NCI-H2227 treated with DMSO at 0.1 percent for 48 hours (cell line): ENCODE measurements around the gene EYA4.

Experiments used
- DNase-seq: peaks from one replicate; lab custom pipeline; 2025; lab: John Stamatoyannopoulos, UW

Gene EYA4

DNA sequence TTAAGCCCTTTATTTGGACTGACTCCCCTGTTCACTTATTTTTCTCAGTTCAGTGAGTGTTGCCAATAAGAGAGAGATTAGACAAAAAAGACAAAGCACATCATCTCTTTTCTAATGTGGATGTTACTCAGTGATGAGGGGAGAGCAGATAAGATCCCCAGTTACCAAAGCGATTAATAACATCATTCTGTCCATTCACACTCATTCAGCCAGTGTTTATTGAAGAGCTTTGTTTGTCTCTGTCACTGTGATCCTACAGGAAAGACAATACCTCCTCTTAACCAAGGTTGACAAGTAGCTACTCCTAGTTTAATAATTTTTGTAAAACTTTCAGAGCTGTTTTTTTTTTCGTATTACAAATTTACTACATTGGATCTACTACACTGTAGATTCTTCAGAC lies 163.0 kb downstream of the EYA4 start:
- DNase-seq: no peak

DNA sequence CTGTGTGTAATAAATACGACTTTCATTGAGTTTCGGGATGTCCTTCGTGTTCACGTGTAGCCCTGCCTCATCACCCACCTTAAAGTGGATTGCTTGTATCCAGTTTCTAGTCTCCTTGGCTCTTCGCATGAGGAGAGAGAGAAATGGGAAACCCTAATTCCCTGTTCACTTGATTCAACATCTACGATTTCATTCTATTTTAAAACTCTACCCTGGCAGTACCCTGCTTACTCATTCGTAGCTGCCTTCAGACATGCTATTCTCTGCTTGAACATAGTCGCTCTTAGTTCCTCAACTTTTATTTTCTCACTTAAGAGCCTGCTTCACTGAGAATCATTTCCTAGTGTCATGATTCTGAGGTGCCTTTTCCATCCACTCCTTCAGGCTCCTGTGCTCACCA lies 163.6 kb downstream of the EYA4 start:
- no peak for DNase-seq

DNA sequence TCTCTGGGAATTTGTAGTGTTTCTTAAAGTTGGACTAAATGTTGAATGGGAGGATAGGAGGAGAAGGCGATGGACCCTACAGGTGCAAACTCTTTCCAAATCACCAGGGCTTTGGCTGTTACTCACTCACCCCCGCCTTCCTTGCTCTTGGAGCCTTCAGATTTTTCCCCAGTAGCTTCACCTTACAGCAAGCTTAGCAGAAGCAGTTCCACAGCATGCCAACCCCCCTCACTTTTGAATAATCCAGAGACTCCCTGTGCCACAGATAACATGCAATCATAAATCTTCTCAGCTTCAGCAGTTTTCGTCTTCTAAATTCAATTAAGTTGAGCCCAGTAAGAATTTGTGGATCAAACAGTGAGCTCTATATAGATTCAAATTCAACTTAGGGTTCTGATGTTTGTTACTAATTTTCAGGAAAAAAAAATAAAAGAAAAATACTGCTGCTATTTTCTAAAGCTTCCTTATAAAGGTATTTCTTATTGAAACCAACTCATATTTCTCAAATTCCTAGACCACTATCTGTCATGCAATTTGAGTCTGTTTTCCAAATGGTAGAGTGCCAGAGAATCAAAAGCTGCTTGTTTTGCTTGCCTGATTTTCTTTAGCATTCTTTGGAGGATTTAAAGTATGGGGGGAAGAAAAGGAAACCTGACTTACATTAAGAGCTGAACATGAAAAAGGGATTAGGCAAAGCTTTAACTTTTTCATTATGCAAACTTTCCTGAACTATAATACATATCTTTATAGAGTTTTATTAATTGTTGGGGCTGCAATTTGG lies 166.4 kb downstream of the EYA4 start:
- DNase-seq: no peak

DNA sequence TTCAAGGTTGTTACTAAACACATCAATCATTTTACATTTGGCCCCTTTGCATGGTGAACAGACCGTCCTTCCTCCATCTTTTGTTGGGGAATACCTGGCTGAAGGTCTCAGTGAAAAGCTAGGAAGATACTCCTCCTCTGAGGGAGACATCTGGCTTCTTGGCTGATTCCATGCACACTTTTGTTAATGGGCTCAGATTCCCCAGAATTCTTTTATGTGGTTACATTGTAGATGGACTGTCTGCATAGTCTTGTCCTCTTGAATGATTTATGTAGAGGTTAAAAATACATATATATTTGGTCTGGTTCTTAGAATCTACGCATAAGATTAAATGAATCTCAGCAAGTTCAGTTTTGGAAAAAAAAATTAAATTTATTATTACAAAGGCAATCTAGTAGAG lies 167.0 kb downstream of the EYA4 start:
- no peak for DNase-seq

DNA sequence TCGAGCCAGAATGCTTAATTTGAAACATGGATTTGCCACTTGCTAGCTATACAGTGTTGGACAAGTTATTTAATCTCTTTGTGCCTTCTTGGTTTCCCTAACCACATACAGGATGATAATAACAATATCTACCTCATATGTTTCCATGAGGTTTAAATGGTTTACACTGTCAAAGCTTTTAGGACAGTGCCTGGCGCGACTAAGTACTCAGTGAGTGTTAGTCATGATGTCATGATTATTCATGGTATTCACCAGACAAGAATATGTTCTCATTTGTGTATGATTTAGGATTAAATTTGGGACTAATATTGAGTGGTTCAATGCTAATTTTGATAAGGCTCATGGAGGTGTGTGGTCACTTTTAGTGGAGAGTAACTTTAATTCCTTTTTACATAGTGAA lies 167.4 kb downstream of the EYA4 start:
- no peak for DNase-seq

DNA sequence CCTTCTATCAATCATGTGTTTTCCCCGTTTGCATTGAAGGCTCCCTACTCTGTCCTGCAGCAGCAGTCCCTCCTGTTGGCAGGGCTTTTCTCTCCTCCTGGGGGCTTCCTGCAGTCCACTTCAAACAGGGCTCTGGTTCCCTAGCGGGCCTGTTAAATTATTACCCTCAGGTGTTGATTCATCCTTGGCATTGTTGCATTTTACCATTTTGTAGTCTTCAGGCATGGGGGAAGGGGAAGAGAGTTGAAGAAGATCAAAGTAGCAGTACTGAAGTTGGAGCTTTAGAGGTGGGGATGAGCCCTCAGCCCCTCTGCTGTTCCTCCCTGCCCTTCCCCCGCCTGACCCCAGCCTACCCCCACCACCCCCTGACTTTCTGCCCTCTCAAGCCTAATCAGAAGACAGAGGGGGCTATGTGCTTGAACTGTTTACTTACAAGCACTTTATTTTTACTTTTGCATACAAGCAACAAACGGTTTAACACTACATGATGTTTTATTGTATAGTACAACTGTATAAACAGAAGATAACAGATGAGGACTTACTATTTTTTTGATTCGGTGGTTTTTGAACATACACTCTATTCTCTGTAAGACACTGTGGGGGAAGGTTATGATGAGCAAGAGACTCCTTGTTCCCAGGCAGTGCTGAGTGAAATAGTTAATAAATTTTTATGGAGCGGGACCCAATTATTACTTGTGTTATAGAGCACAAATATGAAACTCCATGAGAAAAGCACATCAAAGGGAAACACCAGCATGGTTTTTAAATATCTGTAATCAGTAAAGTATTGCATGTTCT lies 169.7 kb downstream of the EYA4 start:
- no peak for DNase-seq

DNA sequence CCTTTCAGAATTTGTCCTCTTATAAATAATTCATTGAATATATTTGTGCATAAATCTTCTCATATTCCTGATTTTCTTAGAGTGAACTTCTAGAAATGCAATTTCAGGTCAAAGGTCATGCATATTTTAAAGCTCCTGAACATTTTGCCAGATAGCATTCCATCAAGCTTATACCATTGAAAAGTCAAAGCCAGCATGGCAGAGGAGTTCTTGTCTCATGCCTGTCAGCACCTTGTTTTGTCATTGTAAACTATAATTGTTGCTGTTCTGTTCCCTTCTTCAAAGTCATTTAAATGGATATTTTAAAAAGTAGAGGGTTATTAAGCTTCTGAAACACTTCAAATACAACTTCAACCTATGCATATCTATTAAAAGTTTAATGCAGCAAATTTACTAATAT lies 170.6 kb downstream of the EYA4 start:
- no peak for DNase-seq

DNA sequence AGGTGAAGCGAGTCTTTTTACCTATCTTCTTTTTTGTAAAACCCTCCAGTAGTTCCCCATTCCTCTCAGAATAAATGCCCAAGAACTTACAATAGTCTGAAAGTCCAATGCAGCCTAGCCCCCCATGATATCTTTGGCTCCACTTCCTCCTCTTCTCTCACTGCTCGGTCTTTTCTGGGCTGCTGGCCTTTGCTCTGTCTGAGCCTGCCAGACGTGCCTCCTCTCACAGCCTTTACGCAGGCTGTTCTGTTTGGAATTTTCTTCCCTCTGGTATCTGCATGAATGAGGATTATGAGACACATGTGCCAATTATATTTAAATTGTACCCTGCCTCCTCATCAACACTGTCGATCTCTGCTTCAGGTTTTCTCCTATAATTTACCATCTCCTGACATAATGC lies 174.1 kb downstream of the EYA4 start:
- no peak for DNase-seq

DNA sequence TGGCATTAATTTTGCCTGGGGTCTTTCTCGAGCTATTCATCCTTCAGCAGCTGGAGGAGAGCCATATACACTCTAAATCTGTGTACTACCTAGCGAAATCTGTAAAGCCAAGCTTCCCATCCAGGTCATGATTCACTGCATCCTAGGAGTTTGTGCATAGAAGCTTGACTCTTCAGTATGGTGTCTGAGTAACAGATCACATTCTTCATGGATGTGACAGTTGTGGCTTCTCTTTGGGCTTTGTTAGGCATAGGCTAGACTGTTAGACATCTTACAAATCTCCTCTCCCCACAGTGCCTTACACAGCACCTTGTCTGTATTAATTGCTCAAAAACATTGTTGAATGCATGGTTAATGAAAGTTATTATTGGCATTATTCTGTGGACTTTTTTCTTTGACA lies 177.0 kb downstream of the EYA4 start:
- DNase-seq: no peak

DNA sequence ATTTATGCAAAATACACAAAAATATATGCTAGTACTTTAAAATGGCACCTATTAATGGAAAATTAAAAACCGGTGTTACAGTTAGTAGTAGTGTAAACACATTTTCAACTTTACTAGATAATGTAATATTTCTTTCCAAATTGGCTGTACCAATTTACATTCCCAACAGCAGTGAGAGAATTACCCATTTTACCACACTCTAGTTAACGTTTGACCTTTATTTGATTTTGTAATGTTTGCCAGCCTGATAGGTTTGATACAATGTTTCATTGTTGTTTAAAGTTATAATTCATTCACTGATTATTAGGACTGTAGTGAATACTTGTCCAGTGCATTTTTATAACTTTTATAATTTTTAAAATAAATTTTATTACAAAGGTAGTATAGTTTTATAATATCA lies 182.1 kb downstream of the EYA4 start:
- DNase-seq: no peak

DNA sequence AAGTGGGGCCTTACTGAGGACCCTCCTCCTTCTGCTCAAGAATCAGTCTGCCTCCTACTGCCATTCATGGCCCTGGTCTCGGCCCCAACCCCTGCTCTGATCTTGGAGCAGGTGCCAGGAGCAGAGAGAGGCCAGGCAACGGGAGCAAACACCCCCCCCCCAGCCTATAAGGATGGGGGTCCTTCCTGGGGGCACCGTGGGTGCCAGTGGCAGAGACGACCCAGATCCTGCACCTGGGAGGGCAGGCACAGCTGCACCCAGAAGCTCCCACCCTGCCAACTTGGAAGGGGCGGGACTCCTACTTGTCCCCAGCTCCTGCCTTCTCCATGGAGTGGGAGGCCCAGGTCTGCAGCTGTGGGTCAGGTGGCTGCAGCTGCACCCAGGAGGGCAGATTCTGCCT lies 183.2 kb downstream of the EYA4 start:
- no peak for DNase-seq

DNA sequence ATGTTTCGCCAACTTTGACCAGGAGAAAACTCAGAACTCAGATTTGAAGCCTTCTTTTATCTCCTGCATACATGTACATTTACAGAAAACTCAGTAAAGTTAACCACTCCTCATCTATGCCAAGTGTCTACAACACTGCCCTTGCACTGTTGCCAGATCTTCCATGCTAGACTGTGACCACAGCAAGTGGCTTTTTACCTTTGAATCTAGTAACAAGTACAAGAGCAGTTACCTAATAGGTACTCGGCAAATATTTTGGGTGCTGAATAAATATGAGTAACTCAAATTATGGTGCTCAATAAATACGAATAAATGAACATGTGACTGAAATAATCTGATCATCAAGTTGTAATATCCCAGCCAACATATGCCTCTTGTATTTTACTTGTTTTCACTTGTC lies 184.9 kb downstream of the EYA4 start:
- no peak for DNase-seq

DNA sequence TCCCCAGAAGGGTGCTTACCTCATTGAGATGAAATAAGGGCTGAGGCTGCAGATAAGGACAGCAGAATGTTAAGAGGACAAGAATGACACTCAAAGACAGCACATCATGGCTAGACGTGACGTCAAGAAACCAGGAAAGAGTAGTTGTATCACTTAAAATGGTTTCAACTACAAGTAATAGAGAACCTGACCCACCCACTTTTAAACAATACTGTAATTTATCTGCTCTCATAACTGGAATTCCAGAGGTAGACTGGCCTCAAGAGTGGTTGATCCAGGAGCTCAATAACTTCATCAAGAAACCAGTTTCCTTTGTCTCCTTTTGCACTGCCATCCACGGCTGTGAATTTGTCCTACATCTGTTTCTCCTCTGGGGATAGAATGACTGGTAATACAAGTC lies 187.1 kb downstream of the EYA4 start:
- no peak for DNase-seq

DNA sequence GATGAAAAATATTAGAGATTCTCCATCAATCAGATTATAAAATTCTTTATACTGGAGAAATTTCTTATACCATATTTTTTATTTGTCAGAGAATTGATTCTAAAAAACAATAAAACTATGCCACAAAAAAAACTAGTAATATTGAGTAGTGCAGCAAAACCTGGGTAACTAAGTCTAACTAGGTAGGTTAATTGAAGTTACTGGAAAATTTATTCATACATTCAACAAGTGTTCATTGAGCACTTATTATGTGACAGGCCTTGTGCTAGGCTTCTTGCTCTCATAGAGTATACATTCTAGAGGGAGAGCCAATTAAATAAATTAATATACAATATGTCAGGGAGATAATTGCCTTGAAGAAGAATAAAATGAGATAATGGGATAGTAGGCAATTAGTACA lies 189.4 kb downstream of the EYA4 start:
- DNase-seq: no peak

DNA sequence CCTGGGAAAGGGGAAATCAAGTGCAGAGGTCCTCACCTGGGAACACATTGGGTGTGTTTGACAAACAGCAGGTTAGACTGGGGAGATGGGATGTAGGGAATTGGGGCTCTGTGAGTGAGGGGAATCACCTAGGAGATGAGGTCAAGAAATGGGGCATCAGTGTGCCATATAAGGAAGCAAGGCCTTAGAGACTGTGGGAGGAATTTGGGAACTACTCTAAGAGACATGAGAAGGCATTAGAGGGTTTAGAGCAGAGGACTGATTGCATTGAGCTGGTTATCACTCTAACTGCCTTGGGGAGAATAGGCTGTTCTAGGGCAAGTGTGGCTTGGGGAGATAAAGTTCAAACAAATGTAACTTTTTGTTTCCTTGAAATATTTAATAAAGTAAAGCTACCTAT lies 189.9 kb downstream of the EYA4 start:
- no peak for DNase-seq

DNA sequence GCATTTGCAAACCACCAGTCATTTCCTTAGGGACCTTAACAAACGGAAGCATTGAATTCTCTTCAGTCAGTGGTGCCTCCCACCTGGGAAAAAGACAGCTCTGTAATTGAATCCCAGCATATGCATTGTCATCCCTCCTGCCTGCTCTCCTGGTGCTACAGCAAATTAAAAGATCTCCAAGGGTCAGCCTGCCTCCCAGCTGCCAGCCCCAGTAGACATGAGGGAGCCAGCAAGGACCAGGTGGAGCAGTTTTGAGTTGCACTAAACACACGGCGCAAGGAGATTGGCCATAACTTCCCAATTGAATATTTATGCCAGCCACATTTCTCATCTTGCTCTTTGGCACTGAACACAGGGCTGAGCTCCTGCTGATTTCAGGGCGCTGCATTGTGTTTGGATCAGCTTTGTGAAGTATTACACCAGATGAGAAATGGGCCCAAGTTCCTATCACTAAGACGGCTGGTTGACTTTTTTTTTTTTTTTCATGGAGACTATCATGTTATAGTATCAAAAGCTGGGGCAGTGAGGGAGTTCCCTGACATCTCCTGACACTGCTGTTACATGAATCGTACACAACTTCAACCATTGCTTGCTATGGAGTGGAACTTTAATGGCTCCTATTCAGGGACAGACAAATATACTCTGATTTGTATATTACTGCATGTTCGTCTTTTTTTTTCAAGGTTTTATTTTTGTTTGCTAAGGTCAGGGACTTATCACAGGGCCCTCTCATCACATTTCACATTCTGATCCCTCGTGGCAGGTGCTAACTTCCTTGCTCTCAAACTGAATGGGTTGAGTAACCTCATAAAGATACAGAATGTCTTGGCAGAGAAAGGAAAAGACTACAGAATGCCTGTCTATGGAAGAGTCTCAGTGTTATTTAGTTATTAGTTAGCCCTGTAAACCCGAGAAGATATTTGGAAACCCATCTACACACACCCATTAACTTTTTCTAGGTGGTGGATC lies 191.1 kb downstream of the EYA4 start:
- no peak for DNase-seq

DNA sequence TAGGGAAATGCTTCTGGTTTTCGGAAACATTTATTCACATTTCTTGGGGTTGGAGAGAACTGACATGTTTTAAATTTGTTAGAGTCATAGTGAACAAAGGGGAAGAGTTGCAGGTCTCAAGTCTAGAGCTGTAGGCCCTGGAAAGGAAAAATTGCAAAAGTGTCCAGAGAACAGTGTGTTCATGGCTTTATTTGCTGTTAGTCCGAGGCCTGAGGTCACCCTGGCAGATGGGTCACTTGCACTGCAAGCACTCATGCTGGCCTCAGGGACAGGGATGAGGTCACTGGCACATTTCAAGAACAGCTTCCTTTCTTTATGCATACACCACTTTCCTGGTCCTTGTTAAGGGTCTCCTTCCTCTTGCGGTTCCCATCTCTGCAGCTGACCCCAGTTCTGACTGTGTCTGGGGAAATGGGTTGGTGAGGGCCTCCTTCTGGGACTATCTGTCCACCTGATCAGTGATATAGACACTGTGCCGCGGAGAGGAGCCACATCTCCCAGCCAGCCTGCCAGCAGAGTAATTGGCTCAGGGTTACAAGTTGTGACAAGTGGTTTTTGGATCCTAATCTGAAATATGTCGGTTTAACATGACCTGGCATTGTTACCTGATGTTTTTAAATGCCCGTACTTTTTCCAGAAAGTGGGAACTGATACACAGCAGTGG lies 194.0 kb downstream of the EYA4 start:
- DNase-seq: no peak

DNA sequence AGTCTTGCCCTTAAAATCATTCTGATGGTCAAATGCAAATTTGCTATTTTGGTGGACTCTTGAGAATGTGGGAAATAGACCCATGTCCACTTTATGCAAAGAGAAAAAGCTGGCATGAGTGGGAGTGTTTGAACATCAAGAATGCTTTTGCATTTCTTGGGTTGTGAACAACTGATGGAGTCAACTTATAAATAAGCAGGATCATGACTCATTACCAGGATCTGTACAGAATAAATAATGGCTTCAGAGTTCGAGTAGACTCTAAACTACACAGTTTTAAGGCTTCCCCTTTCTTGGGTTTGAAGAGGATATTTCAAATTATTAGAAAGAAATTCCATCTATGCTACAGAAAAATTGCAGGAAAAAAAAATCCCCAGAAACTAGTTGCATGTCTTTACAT lies 195.5 kb downstream of the EYA4 start:
- no peak for DNase-seq

DNA sequence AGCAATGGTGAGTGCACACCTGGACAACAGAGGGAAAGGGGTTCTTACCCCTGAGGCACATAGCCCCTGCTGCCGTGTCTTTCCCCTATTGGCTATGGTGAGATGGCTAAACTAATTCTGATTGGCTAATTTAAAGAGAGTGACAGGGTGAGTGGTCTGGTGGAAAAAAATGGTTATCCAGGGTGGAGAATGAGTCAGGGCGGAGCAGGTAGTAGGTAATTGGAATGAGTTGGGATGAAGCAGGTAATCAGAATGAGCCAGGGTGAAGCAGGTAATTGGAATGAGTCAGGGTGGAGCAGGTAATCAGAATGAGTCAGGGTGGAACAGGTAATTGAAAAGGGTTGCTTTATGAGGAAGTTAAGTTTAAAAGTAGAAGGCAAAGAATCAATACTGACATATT lies 200.3 kb downstream of the EYA4 start:
- DNase-seq: no peak

DNA sequence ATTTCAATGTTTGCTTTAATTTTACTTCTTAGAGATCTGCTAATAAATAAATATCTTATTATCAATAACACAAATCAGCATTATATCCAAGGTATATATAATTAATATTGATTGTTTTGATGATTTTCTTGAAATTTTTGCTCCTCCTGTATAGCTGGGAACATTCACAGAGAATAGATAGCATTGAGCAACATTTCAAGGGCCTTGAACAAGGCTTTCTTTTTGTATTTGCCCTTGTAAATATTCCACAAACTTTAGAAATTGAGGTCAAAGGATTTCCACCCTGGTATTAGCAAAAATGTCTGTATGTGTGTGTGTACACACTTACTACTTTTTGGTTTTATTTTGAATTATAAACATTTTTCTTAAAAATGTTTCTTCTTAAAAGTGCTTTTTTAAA lies 205.6 kb downstream of the EYA4 start:
- DNase-seq: no peak

DNA sequence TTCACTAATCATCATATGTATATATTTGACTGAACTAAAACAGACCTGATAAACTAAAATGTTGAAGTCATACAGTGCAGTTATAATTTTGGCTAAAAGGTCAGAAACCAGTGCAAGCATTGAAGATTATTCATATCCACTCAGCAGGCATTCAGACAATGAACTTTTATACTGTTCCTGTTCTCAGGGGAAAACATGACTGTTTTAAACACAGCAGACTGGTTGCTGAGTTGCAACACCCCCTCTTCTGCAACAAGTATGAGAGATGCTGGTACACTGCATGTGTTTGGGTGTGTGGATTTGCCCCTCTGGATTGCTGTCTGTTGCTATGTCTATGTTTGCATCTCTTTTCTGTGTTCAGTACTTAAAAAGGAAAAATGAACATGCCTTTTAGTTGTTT lies 206.8 kb downstream of the EYA4 start:
- DNase-seq: no peak

DNA sequence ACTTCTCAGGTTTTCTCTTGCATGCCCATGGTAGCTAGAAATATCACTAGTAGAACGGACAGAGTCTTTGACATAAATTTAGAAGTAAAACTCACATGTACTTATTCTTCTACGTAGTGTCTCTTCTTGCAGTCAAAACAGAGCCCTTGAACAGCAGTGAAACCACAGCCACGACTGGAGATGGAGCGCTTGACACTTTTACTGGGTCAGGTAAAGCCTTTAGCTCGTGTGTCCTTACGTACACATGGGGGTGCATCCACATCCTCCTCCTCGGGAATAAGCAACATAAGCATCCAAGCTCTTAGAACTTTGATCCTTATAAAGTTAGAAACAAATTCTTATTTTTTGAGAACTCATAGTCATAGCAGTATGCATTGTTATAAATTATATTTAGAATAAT lies 215.3 kb downstream of the EYA4 start:
- DNase-seq: no peak
